ENCODE measurements around the gene ITGB2. TPM values are rescaled to one million over a fixed set of nuclear protein-coding genes. Genes with fewer than 3 reads are reported as not detected.

Gene ITGB2
- total RNA-seq, 1 experiment from 2014 or later, result 6.0 TPM

GRCh38 chr21:44905016-44905727 lies 15.5 kb downstream of the ITGB2 start:
- no TSS peak for BruUV-seq (replicated peaks)

GRCh38 chr21:44904141-44904923 lies 16.4 kb downstream of the ITGB2 start:
- Histone ChIP-seq H3F3A (ENCODE audit: insufficient read depth, low read depth) (peaks cover 10% of the 10 kb centered on the region), H3K36me3 (ENCODE audit: low read depth) (no peaks in the 10 kb centered on the region), H3K9me2 (ENCODE audit: insufficient read depth) (no peaks in the 10 kb centered on the region), H2AFZ (no peak overlapping the region), H4K20me1 (ENCODE audit: insufficient read depth) (no peaks in the 10 kb centered on the region), H3K4me1 (replicated peaks; ENCODE audit: insufficient read depth) (no peaks in the 10 kb centered on the region), H3K27me3 (ENCODE audit: insufficient read depth, low read depth) (no peaks in the 10 kb centered on the region), H3K4me3 (no peak overlapping the region), H3K4me2 (no peak overlapping the region), H3K79me2 (ENCODE audit: low read depth) (no peaks in the 10 kb centered on the region), H3K27ac (no peak overlapping the region), H3K9me3 (ENCODE audit: insufficient read depth, low read depth) (no peaks in the 10 kb centered on the region)
- intact Hi-C loops (cut with micrococcal nuclease; ENCODE audit: unreplicated experiment), result no loop called here
- BruUV-seq (replicated peaks), result no TSS peak
- no peak for DNase-seq
- ChIA-PET CTCF (no interaction called here), POLR2A (ENCODE audit: unreplicated experiment) (no interaction called here)
- TF ChIP-seq CTCF (conservative IDR thresholded peaks at IDR 0.05) (no peak), EZH2 (IDR thresholded peaks at IDR 0.05; ENCODE audit: low read depth) (no peak)

More at GRCh38 chr21:44905016-44905727, 15.5 kb downstream of the ITGB2 start:
- H3K4me3 ChIP-seq, result no peak overlapping the region
- POLR2A ChIA-PET (ENCODE audit: unreplicated experiment), result no interaction called here
- intact Hi-C loops (cut with micrococcal nuclease; ENCODE audit: unreplicated experiment), result no loop called here
- no peak for DNase-seq
- H3K27ac ChIP-seq, result no peak overlapping the region
- no peaks in the 10 kb centered on the region for H3K79me2 ChIP-seq (ENCODE audit: low read depth)
- CTCF ChIA-PET, result no interaction called here
- H3F3A ChIP-seq (ENCODE audit: insufficient read depth, low read depth), result peaks cover 14% of the 10 kb centered on the region
- no peaks in the 10 kb centered on the region for H3K27me3 ChIP-seq (ENCODE audit: insufficient read depth, low read depth)
- no peak for TF ChIP-seq EZH2 (IDR thresholded peaks at IDR 0.05; ENCODE audit: low read depth)
- TF ChIP-seq CTCF (conservative IDR thresholded peaks at IDR 0.05), result no peak
- no peak overlapping the region for H3K4me2 ChIP-seq
- H3K4me1 ChIP-seq (replicated peaks; ENCODE audit: insufficient read depth), result no peaks in the 10 kb centered on the region
- no peaks in the 10 kb centered on the region for H3K9me3 ChIP-seq (ENCODE audit: insufficient read depth, low read depth)
- H4K20me1 ChIP-seq (ENCODE audit: insufficient read depth), result no peaks in the 10 kb centered on the region
- no peaks in the 10 kb centered on the region for H3K36me3 ChIP-seq (ENCODE audit: low read depth)
- H3K9me2 ChIP-seq (ENCODE audit: insufficient read depth), result no peaks in the 10 kb centered on the region
- no peak overlapping the region for H2AFZ ChIP-seq

- POLR2A ChIA-PET (ENCODE audit: unreplicated experiment), result no interaction called here
- Histone ChIP-seq H3K9me2 (ENCODE audit: insufficient read depth) (no peaks in the 10 kb centered on the region), H3K79me2 (ENCODE audit: low read depth) (no peaks in the 10 kb centered on the region), H2AFZ (no peak overlapping the region), H3K4me2 (no peak overlapping the region), H3K36me3 (ENCODE audit: low read depth) (no peaks in the 10 kb centered on the region), H3K9me3 (ENCODE audit: insufficient read depth, low read depth) (no peaks in the 10 kb centered on the region), H3K27me3 (ENCODE audit: insufficient read depth, low read depth) (no peaks in the 10 kb centered on the region), H3F3A (ENCODE audit: insufficient read depth, low read depth) (peaks cover 10% of the 10 kb centered on the region), H4K20me1 (ENCODE audit: insufficient read depth) (no peaks in the 10 kb centered on the region), H3K27ac (no peak overlapping the region), H3K4me1 (replicated peaks; ENCODE audit: insufficient read depth) (no peaks in the 10 kb centered on the region), H3K4me3 (no peak overlapping the region)
- DNase-seq, result no peak
- intact Hi-C loops (cut with micrococcal nuclease; ENCODE audit: unreplicated experiment), result no loop called here
- no TSS peak for BruUV-seq (replicated peaks)
- CTCF ChIA-PET, result no interaction called here
- TF ChIP-seq EZH2 (IDR thresholded peaks at IDR 0.05; ENCODE audit: low read depth), result no peak
- TF ChIP-seq CTCF (conservative IDR thresholded peaks at IDR 0.05), result no peak
These were observed 17.0 kb downstream of the ITGB2 start for GRCh38 chr21:44903689-44904088.
